ENCODE results near the gene NABP2. TPM values are rescaled to one million over a fixed set of nuclear protein-coding genes. Genes with fewer than 3 reads are reported as not detected.

The NABP2 gene
- total and polyA plus RNA-seq, 2 donors (not counting 1 experiment from before 2014, with no cell fraction given) = 29.2 to 39.7 TPM

GRCh38 chr12:56242986-56243385 lies 18.8 kb downstream of the NABP2 start:
- Histone ChIP-seq H3K4me2 (ENCODE audit: extremely low read depth, insufficient read depth, low read length) (no peak overlapping the region), H3K36me3 (ENCODE audit: control insufficient read depth, insufficient read depth, low read length) (peaks cover 50% of the 10 kb centered on the region), H4K20me1 (ENCODE audit: control insufficient read depth, extremely low read depth, insufficient read depth, low read length) (no peaks in the 10 kb centered on the region), H3K9ac (ENCODE audit: insufficient read depth, low read length) (no peak overlapping the region), H3K9me3 (ENCODE audit: control insufficient read depth, insufficient read depth, low read depth, low read length) (no peaks in the 10 kb centered on the region), H3K4me1 (ENCODE audit: control insufficient read depth, extremely low read depth, insufficient read depth, low read length) (no peaks in the 10 kb centered on the region), H3K27me3 (ENCODE audit: control insufficient read depth, insufficient read depth, low read length) (no peaks in the 10 kb centered on the region), H3K4me3 (replicated peaks in 1 of 4; ENCODE audit: control extremely low read depth in 1 of 4, insufficient read depth in 1 of 4, low read depth in 3 of 4, low read length in 4 of 4) (no peak overlapping the region), H3K79me2 (ENCODE audit: control insufficient read depth, insufficient read depth, low read length) (no peaks in the 10 kb centered on the region), H3K27ac (ENCODE audit: insufficient read depth, low read length) (no peak overlapping the region), H2AFZ (ENCODE audit: low read length) (no peak overlapping the region)
- TF ChIP-seq EZH2 (IDR thresholded peaks at IDR 0.05; ENCODE audit: low read length, missing control alignments) = no peak
- no peak for DNase-seq (ENCODE audit: low read depth in 2 of 2)

- Histone ChIP-seq H3K79me2 (ENCODE audit: control insufficient read depth, insufficient read depth, low read length) (no peaks in the 10 kb centered on the region), H3K4me3 (replicated peaks in 1 of 4; ENCODE audit: control extremely low read depth in 1 of 4, insufficient read depth in 1 of 4, low read depth in 3 of 4, low read length in 4 of 4) (no peak overlapping the region), H3K27ac (ENCODE audit: insufficient read depth, low read length) (no peak overlapping the region), H3K27me3 (ENCODE audit: control insufficient read depth, insufficient read depth, low read length) (no peaks in the 10 kb centered on the region), H4K20me1 (ENCODE audit: control insufficient read depth, extremely low read depth, insufficient read depth, low read length) (no peaks in the 10 kb centered on the region), H3K4me2 (ENCODE audit: extremely low read depth, insufficient read depth, low read length) (no peak overlapping the region), H3K4me1 (ENCODE audit: control insufficient read depth, extremely low read depth, insufficient read depth, low read length) (no peaks in the 10 kb centered on the region), H3K9ac (ENCODE audit: insufficient read depth, low read length) (no peak overlapping the region), H3K9me3 (ENCODE audit: control insufficient read depth, insufficient read depth, low read depth, low read length) (no peaks in the 10 kb centered on the region), H2AFZ (ENCODE audit: low read length) (no peak overlapping the region), H3K36me3 (ENCODE audit: control insufficient read depth, insufficient read depth, low read length) (peaks cover 54% of the 10 kb centered on the region)
- peak in 1 of 2 donors; percentile 27 for DNase-seq (ENCODE audit: low read depth in 2 of 2)
- TF ChIP-seq EZH2 (IDR thresholded peaks at IDR 0.05; ENCODE audit: low read length, missing control alignments) = no peak
- TF ChIP-seq, protein P1, sequence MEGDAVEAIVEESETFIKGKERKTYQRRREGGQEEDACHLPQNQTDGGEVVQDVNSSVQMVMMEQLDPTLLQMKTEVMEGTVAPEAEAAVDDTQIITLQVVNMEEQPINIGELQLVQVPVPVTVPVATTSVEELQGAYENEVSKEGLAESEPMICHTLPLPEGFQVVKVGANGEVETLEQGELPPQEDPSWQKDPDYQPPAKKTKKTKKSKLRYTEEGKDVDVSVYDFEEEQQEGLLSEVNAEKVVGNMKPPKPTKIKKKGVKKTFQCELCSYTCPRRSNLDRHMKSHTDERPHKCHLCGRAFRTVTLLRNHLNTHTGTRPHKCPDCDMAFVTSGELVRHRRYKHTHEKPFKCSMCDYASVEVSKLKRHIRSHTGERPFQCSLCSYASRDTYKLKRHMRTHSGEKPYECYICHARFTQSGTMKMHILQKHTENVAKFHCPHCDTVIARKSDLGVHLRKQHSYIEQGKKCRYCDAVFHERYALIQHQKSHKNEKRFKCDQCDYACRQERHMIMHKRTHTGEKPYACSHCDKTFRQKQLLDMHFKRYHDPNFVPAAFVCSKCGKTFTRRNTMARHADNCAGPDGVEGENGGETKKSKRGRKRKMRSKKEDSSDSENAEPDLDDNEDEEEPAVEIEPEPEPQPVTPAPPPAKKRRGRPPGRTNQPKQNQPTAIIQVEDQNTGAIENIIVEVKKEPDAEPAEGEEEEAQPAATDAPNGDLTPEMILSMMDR (conservative IDR thresholded peaks at IDR 0.05 in 1 of 2, IDR thresholded peaks at IDR 0.05 in 1 of 2; ENCODE audit: low read depth in 1 of 2, low read length in 2 of 2) = no peak
Observed at GRCh38 chr12:56243731-56244181, 19.6 kb downstream of the NABP2 start.

DNA sequence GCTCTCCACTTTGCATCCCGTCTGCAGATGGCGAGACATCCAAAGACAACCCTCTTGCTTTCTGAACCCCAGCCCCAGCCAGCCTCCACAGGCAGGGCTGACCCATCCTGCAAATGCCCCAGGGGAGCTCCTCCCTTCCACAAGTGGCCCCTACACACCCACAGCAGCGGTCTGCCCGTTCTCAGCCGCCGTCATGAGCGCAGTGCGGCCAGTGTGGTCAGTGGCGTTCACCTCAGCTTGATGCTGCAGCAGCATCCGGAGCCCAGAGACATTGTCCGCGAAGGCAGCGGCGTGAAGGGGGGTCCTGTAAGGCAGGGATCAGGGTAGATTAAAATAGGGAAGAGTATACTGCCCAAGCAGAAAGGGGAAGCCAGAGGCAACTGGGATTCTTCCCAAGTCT lies 20.4 kb downstream of the NABP2 start:
- Histone ChIP-seq H2AFZ (ENCODE audit: low read length) (no peak overlapping the region), H3K9ac (ENCODE audit: insufficient read depth, low read length) (no peak overlapping the region), H4K20me1 (ENCODE audit: control insufficient read depth, extremely low read depth, insufficient read depth, low read length) (no peaks in the 10 kb centered on the region), H3K4me1 (ENCODE audit: control insufficient read depth, extremely low read depth, insufficient read depth, low read length) (no peaks in the 10 kb centered on the region), H3K9me3 (ENCODE audit: control insufficient read depth, insufficient read depth, low read depth, low read length) (no peaks in the 10 kb centered on the region), H3K36me3 (ENCODE audit: control insufficient read depth, insufficient read depth, low read length) (peaks cover 58% of the 10 kb centered on the region), H3K27ac (ENCODE audit: insufficient read depth, low read length) (no peak overlapping the region), H3K79me2 (ENCODE audit: control insufficient read depth, insufficient read depth, low read length) (no peaks in the 10 kb centered on the region), H3K27me3 (ENCODE audit: control insufficient read depth, insufficient read depth, low read length) (no peaks in the 10 kb centered on the region), H3K4me3 (replicated peaks in 1 of 4; ENCODE audit: control extremely low read depth in 1 of 4, insufficient read depth in 1 of 4, low read depth in 3 of 4, low read length in 4 of 4) (no peak overlapping the region), H3K4me2 (ENCODE audit: extremely low read depth, insufficient read depth, low read length) (no peak overlapping the region)
- DNase-seq (ENCODE audit: low read depth in 2 of 2) = no peak
- no peak for TF ChIP-seq EZH2 (IDR thresholded peaks at IDR 0.05; ENCODE audit: low read length, missing control alignments)
- TF ChIP-seq, protein P1 (conservative IDR thresholded peaks at IDR 0.05 in 1 of 2, IDR thresholded peaks at IDR 0.05 in 1 of 2; ENCODE audit: low read depth in 1 of 2, low read length in 2 of 2) = no peak
